Adrenal gland (tissue), 5 donors: ENCODE data around the gene SIRPA.

Experiments
- CTCF ChIP-seq, 6 experiments: fragments of 450-650 bp in 4 of 6; fragments of 200-600 bp in 2 of 6; sonication (generic) in 1 of 6; IDR thresholded peaks; 1 replicate in 5 of 6; 2 replicates in 1 of 6; pipeline versions ENCODE4 v1.5.1 to v1.8.0; 2016 to 2021; ENCODE audit warnings: antibody characterized with exemption in 6 of 6, mild to moderate bottlenecking in 2 of 6, moderate library complexity in 1 of 6
- POLR2A ChIP-seq, 2 donors: fragments of 450-650 bp; IDR thresholded peaks; one replicate each; pipeline ENCODE4 v1.6.1; 2017; ENCODE audit warnings: antibody characterized with exemption in 2 of 2, mild to moderate bottlenecking in 2 of 2, moderate library complexity in 1 of 2
- donor health status: DM: no; HTN: no; CAD: no.

GRCh38 chr20:1845701-1846100 is 49.5 kb upstream of the SIRPA start:
- no peak for TF ChIP-seq CTCF (IDR thresholded peaks at IDR 0.05)
- no peak for TF ChIP-seq POLR2A (IDR thresholded peaks at IDR 0.05)
